ENCODE data around the gene NPIPA5.
"Not testable (repeated sequence)": the region's sequence is repeated elsewhere in the genome, so short reads cannot be mapped to it uniquely, and the experiment has no call there.

DNA sequence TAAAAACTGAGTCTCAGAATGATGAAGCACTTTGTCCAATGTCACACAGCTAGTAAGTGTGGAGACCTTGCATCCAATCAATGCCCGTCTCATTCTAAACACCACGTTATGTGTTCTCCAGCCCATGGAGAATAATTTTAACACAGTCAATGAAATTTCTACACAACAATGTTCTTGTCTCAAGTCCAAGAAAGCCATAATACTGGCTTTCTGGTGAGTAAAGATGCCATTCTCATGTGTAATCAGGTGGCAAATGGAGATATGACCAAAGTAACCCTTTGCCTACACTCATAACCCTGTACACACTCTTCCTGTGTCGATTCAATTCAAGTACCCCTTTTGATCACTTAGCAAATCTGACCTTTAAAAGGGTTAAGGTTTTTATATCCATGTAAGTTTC lies 4.7 kb upstream of the NPIPA5 start:
- TF ChIP-seq, protein P1, sequence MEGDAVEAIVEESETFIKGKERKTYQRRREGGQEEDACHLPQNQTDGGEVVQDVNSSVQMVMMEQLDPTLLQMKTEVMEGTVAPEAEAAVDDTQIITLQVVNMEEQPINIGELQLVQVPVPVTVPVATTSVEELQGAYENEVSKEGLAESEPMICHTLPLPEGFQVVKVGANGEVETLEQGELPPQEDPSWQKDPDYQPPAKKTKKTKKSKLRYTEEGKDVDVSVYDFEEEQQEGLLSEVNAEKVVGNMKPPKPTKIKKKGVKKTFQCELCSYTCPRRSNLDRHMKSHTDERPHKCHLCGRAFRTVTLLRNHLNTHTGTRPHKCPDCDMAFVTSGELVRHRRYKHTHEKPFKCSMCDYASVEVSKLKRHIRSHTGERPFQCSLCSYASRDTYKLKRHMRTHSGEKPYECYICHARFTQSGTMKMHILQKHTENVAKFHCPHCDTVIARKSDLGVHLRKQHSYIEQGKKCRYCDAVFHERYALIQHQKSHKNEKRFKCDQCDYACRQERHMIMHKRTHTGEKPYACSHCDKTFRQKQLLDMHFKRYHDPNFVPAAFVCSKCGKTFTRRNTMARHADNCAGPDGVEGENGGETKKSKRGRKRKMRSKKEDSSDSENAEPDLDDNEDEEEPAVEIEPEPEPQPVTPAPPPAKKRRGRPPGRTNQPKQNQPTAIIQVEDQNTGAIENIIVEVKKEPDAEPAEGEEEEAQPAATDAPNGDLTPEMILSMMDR (conservative IDR thresholded peaks at IDR 0.05): not testable (repeated sequence)
- TF ChIP-seq ZFX (IDR thresholded peaks at IDR 0.05): not testable (repeated sequence)

Data from C4-2B (cell line).